ENCODE data around the gene KDM5B.

Gene KDM5B

DNA sequence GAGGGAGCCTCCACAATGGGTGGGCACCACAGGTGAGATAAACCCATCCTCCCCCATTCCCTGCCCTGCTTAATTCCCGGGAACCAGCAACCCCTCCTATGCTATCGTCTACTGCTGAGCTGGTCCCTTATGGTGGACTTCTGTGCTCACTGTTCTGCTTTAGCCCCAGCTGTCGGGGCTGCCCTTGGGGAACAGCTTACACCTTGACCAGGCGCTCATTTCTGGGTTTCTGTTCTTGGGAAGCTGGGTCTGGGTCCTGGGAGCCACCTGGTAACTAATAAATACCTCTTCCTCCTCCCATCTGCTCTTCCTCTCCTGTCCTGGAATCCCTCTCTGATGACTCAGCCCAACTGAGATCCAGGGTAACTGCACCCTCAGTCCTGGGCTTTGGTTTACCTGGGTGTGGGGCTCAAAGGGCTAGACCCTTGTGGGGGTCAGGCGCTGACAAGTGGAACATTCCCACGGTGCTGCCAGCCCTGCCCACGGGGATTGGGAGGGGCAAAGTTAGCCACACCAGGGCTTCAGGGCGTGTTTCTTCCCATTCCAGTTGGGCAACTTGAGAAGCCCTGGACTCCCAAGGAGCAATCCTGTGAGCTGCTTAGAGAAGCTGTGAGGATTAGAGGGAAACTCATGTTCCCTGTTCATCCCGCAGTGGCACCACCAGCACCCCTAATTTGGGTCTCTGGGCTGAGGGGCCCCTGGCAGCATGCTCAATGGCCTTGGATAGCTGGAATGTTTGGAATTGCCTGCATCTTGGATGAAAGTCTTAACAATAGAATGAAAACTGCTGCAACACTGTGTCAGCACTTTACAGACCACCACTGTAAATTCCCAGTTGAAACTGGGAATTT lies 4.2 kb upstream of the KDM5B start:
- TF ChIP-seq, protein P1, sequence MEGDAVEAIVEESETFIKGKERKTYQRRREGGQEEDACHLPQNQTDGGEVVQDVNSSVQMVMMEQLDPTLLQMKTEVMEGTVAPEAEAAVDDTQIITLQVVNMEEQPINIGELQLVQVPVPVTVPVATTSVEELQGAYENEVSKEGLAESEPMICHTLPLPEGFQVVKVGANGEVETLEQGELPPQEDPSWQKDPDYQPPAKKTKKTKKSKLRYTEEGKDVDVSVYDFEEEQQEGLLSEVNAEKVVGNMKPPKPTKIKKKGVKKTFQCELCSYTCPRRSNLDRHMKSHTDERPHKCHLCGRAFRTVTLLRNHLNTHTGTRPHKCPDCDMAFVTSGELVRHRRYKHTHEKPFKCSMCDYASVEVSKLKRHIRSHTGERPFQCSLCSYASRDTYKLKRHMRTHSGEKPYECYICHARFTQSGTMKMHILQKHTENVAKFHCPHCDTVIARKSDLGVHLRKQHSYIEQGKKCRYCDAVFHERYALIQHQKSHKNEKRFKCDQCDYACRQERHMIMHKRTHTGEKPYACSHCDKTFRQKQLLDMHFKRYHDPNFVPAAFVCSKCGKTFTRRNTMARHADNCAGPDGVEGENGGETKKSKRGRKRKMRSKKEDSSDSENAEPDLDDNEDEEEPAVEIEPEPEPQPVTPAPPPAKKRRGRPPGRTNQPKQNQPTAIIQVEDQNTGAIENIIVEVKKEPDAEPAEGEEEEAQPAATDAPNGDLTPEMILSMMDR (IDR thresholded peaks at IDR 0.05; ENCODE audit: borderline replicate concordance, insufficient read depth, low read depth, low read length): no peak
- H3K4me3 ChIP-seq (ENCODE audit: low read depth, low read length): no peak overlapping the region

DNA sequence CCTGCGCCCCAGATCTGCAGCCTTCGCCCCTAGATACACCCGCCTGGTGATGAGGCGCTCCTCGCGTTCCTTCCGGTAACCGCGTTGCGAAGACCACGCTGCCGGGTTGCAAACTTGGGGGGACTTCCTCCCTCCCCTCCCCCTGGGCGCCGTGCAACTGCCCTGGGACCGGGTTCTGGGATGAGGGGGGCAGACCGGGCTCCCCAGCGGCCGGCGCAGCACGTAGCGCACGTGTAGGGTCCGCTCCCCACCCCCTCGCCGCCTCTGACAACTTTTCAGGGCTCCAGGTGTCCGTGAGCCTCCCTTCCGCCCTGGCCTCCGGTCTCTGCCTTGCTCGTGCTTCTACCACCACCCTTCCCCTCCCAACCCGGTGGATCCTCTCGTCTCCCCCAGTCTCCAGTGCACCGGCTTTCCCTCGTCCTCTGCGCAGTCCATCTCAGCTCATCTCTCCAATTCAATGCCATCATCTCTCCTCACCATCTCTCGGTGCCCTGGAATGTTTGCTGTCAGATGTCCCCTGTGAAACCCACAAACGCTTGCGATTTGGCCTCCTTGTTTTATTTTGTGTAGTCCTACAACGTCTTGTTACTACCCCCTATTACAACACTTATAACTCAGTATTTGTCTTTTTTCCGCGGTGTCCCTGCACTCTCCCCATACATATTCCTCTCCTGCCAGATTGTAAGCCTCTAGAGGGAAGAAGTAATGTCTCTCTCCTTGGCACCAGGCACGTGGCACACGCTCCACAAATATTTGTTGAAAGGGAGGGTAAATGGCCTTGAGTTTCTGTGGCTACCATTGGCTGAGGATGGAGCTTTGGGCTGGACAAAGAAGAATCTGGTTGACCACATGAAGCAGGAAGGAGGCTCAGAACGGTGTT lies 3.3 kb upstream of the KDM5B start:
- TF ChIP-seq, protein P1 (IDR thresholded peaks at IDR 0.05; ENCODE audit: borderline replicate concordance, insufficient read depth, low read depth, low read length): no peak
- peak overlapping the region; percentile 57 for H3K4me3 ChIP-seq (ENCODE audit: low read depth, low read length)

DNA sequence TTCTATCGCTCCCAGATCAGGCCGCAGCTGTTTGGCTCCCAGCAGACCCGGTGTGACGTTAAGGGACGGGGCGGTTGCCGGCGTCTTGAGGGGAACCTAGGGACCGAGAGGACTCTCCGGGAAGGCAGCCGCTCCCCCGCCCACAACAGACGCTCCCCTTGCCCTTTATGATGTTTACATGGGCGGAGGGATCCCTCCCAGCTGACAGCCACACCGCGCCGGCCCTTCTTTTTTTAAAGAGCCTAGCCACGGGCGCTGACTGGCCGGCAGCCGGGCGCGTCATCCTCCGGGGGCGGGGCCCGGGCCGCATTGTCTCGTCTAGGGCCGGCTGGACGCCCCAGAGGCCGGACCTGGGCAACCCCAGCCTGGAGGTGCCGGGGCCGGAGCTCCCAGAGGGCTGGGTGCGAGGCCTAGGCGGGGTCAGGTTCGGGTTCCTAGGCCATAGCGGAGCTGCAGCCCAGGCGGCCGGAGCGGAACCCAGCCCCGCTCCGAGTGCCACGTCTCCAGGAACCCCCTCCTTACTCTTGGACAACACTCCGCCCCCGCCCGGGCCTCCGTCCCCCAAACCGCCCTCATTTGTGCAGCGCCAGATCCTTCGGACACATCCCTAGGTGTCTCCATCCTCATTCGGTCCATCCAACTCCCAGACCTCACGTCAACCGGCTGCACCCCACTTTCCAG lies 2.5 kb upstream of the KDM5B start, which contains the start of gene PCAT6:
Gene PCAT6, plus strand, starts transcription at position 340 of the 681 bp plus-strand sequence.
- TF ChIP-seq, protein P1 (IDR thresholded peaks at IDR 0.05; ENCODE audit: borderline replicate concordance, insufficient read depth, low read depth, low read length): no peak
- H3K4me3 ChIP-seq (ENCODE audit: low read depth, low read length): peak within 1 kb of the TSS; percentile 57

DNA sequence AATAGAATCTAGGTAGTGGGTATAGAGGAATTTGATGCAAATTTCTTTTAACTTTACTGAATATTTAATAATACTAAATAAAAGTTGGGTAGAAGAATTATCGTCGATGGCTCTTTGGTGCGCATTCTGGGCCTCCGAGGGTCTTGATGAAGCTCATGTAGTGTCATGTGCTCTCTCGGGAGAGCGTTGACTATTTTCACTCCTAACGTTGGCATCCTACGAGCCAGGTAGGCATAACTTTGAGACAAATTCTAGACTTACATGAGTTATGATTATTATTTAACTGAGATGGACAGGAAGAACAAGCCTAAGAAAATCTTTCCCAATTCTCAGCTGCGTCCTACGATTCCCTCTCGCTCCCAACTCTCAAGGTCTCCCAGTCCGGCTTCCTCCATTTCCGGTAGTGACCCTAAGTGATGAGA lies 2.0 kb upstream of the KDM5B start:
- peak overlapping the region; percentile 57 for H3K4me3 ChIP-seq (ENCODE audit: low read depth, low read length)
- TF ChIP-seq, protein P1 (IDR thresholded peaks at IDR 0.05; ENCODE audit: borderline replicate concordance, insufficient read depth, low read depth, low read length): no peak

DNA sequence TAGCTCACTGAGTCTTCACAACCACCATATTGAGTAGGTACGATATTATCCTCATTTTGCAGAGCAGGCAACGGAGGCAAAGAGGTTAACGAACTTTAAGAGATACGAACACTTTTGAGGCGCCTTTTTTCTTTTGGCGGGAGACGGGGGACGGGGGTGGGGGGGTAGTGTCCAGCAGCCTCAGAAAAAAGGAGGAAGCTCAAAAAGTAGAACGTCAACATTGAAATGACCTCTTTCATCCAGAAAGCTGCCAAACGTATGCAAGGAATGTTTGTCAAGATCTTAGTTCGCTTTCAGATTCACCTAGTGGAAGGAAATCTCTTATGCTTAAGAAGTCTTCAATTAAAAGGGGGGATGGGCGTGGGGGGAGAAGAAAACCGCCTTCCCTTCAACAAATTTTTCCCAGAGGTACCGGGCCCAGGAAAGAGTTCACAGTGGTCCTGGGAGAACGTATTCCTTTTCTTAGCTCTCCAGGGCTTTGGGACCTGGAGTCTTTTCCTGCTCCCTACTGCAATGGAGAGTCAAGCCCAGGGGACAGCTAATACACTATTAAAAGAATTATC lies 1.5 kb upstream of the KDM5B start:
- H3K4me3 ChIP-seq (ENCODE audit: low read depth, low read length): no peak overlapping the region
- TF ChIP-seq, protein P1 (IDR thresholded peaks at IDR 0.05; ENCODE audit: borderline replicate concordance, insufficient read depth, low read depth, low read length): no peak

DNA sequence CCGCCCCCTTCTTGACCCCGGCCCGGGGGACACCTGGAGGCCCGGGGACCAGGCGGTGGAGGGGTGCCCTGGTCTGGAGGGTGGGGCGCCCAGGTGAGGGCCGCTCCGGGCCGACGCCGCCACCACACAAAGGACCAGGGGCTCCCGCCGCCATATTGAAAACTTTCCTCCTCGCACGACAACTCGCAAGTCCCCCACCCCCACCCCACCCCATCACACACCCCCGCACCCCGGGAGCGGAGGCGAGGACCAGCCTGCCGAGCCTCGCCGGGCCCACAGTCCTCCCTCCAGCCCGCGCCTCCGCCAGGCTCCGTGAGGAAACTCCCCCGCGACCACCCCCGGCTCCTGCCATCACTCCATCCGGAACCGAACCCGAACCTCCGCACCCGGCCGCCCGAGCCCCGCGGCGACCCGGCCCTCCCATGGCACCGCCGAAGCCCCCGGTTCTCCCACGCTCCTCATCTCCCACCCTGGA lies 733 bp downstream of the KDM5B start:
- TF ChIP-seq, protein P1 (IDR thresholded peaks at IDR 0.05; ENCODE audit: borderline replicate concordance, insufficient read depth, low read depth, low read length): no peak
- H3K4me3 ChIP-seq (ENCODE audit: low read depth, low read length): no peak overlapping the region

All from GM12875 (cell line).